Thymus (tissue), 11 donors: ENCODE data around the gene RANBP10. TPM values are rescaled to one million over a fixed set of nuclear protein-coding genes. Genes with fewer than 3 reads are reported as not detected.

Experiments
- DNase-seq, 9 donors: peaks; one replicate each; pipeline ENCODE4 v3.0.0-alpha.2; 2013; ENCODE audit warnings: low spot score in 9 of 9, low read depth in 6 of 9, missing footprints in 1 of 9
- H3K27ac ChIP-seq, 2 donors: one replicate each; pipeline ENCODE4 v1.5.1; 2013; ENCODE audit warnings: control low read depth in 1 of 2, low read depth in 1 of 2, low read length in 1 of 2, mild to moderate bottlenecking in 1 of 2, moderate library complexity in 1 of 2
- H3K27me3 ChIP-seq, 2 donors: one replicate each; pipeline ENCODE4 v1.5.1; 2013; ENCODE audit warnings: low read length in 1 of 2; ENCODE audit not compliant: control insufficient read depth in 2 of 2, insufficient read depth in 1 of 2
- H3K36me3 ChIP-seq, 2 donors: one replicate each; pipeline ENCODE4 v1.5.1; 2013; ENCODE audit warnings: low read length in 1 of 2, mild to moderate bottlenecking in 1 of 2, moderate library complexity in 1 of 2; ENCODE audit not compliant: control insufficient read depth in 2 of 2, insufficient read depth in 2 of 2
- H3K4me1 ChIP-seq, 2 donors: one replicate each; pipeline ENCODE4 v1.5.1; 2013; ENCODE audit warnings: low read length in 2 of 2; ENCODE audit not compliant: control insufficient read depth in 2 of 2, insufficient read depth in 2 of 2
- H3K4me3 ChIP-seq, 2 donors: one replicate each; pipeline ENCODE4 v1.5.1; 2013; ENCODE audit warnings: low read length in 2 of 2, control low read depth in 1 of 2, mild to moderate bottlenecking in 1 of 2
- H3K9me3 ChIP-seq, 2 donors: one replicate each; pipeline ENCODE4 v1.5.1; 2013; ENCODE audit warnings: low read length in 1 of 2, mild to moderate bottlenecking in 1 of 2; ENCODE audit not compliant: control insufficient read depth in 2 of 2, insufficient read depth in 1 of 2
- WGBS: extraction: QIAGEN DNeasy Blood & Tissue Kit; methylation state at CpG from one replicate; pipeline ENCODE4 v1.1.7; 2013; 5-methylcytosine and 5-hydroxymethylcytosine counted together
- polyA plus RNA-seq: library from polyadenylated mRNA; stranded (reverse); fragments of 200-250 nt; gene quantifications from one replicate; pipeline ENCODE4 v1.2.3, GENCODE V29; 2013
- total RNA-seq: library from RNA; stranded (reverse); fragments of 120-200 nt; gene quantifications from one replicate; pipeline ENCODE4 v1.2.4, GENCODE V29; 2013
- donor health status: healthy.

RANBP10 gene
- total and polyA plus RNA-seq, 2 donors = 3.7 to 10.7 TPM

GRCh38 chr16:67749436-67750078 lies 56.8 kb downstream of the RANBP10 start:
- DNase-seq = no peak
- H3K4me1 ChIP-seq = no peaks in the 10 kb centered on the region
- no peaks in the 10 kb centered on the region for H3K27me3 ChIP-seq
- no peak overlapping the region for H3K4me3 ChIP-seq
- WGBS = 99% methylated on average over 3 of the region's 3 CpGs
- no peak overlapping the region for H3K27ac ChIP-seq
- H3K9me3 ChIP-seq = no peaks in the 10 kb centered on the region
- peaks cover 9 to 20% of the 10 kb centered on the region in 2 donors for H3K36me3 ChIP-seq

GRCh38 chr16:67748834-67749233 lies 57.5 kb downstream of the RANBP10 start:
- 95% methylated on average over 3 of the region's 3 CpGs for WGBS
- H3K27ac ChIP-seq = no peak overlapping the region
- DNase-seq = no peak

GRCh38 chr16:67746846-67747245 lies 59.5 kb downstream of the RANBP10 start:
- Histone ChIP-seq H3K36me3 (peaks cover 25 to 30% of the 10 kb centered on the region in 2 donors), H3K4me1 (no peaks in the 10 kb centered on the region), H3K27me3 (no peaks in the 10 kb centered on the region), H3K9me3 (no peaks in the 10 kb centered on the region), H3K27ac (no peak overlapping the region), H3K4me3 (no peak overlapping the region)
- DNase-seq = no peak

More at GRCh38 chr16:67748834-67749233, 57.5 kb downstream of the RANBP10 start:
- peaks cover 12 to 22% of the 10 kb centered on the region in 2 donors for H3K36me3 ChIP-seq
- no peaks in the 10 kb centered on the region for H3K4me1 ChIP-seq
- no peak overlapping the region for H3K4me3 ChIP-seq
- H3K27me3 ChIP-seq = no peaks in the 10 kb centered on the region
- no peaks in the 10 kb centered on the region for H3K9me3 ChIP-seq

GRCh38 chr16:67741118-67741517 lies 65.2 kb downstream of the RANBP10 start:
- H3K27ac ChIP-seq = no peak overlapping the region
- 98% methylated on average over 4 of the region's 4 CpGs for WGBS
- H3K4me1 ChIP-seq = no peaks in the 10 kb centered on the region
- H3K4me3 ChIP-seq = no peak overlapping the region
- H3K36me3 ChIP-seq = peaks cover 46 to 47% of the 10 kb centered on the region in 2 donors
- no peaks in the 10 kb centered on the region for H3K9me3 ChIP-seq
- no peak for DNase-seq
- H3K27me3 ChIP-seq = no peaks in the 10 kb centered on the region

GRCh38 chr16:67740391-67740790 lies 66.0 kb downstream of the RANBP10 start:
- Histone ChIP-seq H3K27me3 (no peaks in the 10 kb centered on the region), H3K36me3 (peaks cover 46 to 47% of the 10 kb centered on the region in 2 donors)
- WGBS = over 99% methylated on average over 3 of the region's 3 CpGs

GRCh38 chr16:67736858-67737257 lies 69.5 kb downstream of the RANBP10 start:
- Histone ChIP-seq H3K27ac (no peak overlapping the region), H3K4me3 (no peak overlapping the region), H3K27me3 (no peaks in the 10 kb centered on the region), H3K9me3 (no peaks in the 10 kb centered on the region), H3K4me1 (no peaks in the 10 kb centered on the region), H3K36me3 (peaks cover 23 to 42% of the 10 kb centered on the region in 2 donors)
- 98% methylated on average over 4 of the region's 4 CpGs for WGBS
- DNase-seq = no peak

More at GRCh38 chr16:67740391-67740790, 66.0 kb downstream of the RANBP10 start:
- no peak for DNase-seq
- Histone ChIP-seq H3K9me3 (no peaks in the 10 kb centered on the region), H3K4me3 (no peak overlapping the region), H3K27ac (no peak overlapping the region), H3K4me1 (no peaks in the 10 kb centered on the region)

GRCh38 chr16:67734731-67735201 lies 71.6 kb downstream of the RANBP10 start:
- no peaks in the 10 kb centered on the region for H3K4me1 ChIP-seq
- no peak for DNase-seq
- H3K27me3 ChIP-seq = no peaks in the 10 kb centered on the region
- no peak overlapping the region for H3K27ac ChIP-seq
- H3K4me3 ChIP-seq = no peak overlapping the region
- H3K9me3 ChIP-seq = no peaks in the 10 kb centered on the region
- H3K36me3 ChIP-seq = peaks cover 23 to 55% of the 10 kb centered on the region in 2 donors
- 98% methylated on average over 9 of the region's 9 CpGs for WGBS

- Histone ChIP-seq H3K9me3 (no peaks in the 10 kb centered on the region), H3K27me3 (no peaks in the 10 kb centered on the region), H3K27ac (no peak overlapping the region), H3K36me3 (peaks cover 28 to 59% of the 10 kb centered on the region in 2 donors), H3K4me3 (no peak overlapping the region), H3K4me1 (no peaks in the 10 kb centered on the region)
- no peak for DNase-seq
- WGBS = 97% methylated on average over 5 of the region's 5 CpGs
These were observed 72.5 kb downstream of the RANBP10 start for GRCh38 chr16:67733734-67734470.

GRCh38 chr16:67731753-67732095 lies 74.6 kb downstream of the RANBP10 start:
- Histone ChIP-seq H3K9me3 (no peaks in the 10 kb centered on the region), H3K36me3 (peaks cover 46 to 74% of the 10 kb centered on the region in 2 donors), H3K4me1 (no peaks in the 10 kb centered on the region), H3K4me3 (no peak overlapping the region), H3K27me3 (no peaks in the 10 kb centered on the region), H3K27ac (no peak overlapping the region)
- WGBS = 98% methylated on average over 4 of the region's 4 CpGs
- DNase-seq = no peak
